Measurements from ENCODE around the gene MREG. TPM values are rescaled to one million over a fixed set of nuclear protein-coding genes. Genes with fewer than 3 reads are reported as not detected.
"Not testable (repeated sequence)": the region's sequence is repeated elsewhere in the genome, so short reads cannot be mapped to it uniquely, and the experiment has no call there.

The MREG gene
- total RNA-seq, 1 donor from 2014 or later: 2.4 TPM

DNA sequence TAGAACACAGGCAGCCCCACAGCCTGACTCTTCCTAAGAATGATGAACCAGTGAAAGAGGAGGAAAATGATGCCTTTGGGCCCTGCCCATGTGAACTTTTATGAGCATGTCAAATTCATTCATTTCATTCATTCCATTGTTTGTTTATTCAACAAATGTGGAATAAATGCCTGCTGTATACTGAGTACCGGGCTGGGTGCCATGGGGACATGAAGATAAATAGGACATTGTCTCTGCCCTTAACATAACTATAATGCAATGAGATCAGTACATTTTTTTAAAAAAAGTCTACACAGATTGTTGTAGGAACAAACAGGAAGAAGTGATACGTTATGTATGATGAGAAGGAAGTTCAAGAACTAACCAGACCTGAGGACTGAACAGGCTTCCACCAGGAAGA lies 14.7 kb downstream of the MREG start:
- FAIRE-seq: no peak
- no peak for DNase-seq (ENCODE audit: low spot score in 2 of 2)

DNA sequence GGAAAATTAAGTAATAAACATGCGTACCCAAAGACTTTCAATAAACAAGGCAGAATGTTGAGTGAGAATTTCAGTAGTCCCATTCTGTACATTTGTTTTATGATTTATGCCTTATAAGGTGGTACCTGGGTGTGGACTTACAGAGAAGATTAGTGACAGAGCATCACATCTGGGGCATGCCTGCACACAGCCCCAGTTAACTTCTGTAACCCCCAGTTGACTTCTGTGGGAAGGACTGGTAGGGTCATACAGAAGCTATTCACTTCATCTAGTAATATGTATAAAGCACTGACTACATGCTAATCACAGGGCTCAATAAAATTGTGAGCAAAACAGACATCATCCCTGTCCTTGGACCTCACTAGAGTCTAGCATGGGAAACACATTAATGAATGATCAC lies 16.1 kb downstream of the MREG start:
- no peak for DNase-seq (ENCODE audit: low spot score in 2 of 2)
- FAIRE-seq: no peak

DNA sequence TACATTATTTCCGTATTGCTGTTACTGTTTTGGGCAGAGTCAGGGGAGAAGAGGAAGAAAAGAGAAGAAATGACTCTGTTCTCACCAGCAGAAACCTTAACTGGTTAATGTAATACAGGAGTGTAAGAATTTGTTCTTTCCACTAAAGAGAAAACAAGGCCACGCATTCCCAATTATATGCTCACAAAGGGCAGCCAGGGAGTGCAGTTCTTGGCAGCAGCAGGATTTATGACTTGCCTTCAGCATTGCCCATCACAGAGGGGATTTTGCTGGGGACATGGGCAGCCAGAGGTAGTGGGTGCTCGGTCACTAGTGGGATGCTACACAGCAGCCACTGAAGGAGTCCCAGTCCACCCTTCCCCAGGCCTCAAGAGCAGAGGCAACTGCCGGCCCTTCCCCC lies 18.4 kb downstream of the MREG start:
- DNase-seq (ENCODE audit: low spot score in 2 of 2): no peak
- no peak for FAIRE-seq

DNA sequence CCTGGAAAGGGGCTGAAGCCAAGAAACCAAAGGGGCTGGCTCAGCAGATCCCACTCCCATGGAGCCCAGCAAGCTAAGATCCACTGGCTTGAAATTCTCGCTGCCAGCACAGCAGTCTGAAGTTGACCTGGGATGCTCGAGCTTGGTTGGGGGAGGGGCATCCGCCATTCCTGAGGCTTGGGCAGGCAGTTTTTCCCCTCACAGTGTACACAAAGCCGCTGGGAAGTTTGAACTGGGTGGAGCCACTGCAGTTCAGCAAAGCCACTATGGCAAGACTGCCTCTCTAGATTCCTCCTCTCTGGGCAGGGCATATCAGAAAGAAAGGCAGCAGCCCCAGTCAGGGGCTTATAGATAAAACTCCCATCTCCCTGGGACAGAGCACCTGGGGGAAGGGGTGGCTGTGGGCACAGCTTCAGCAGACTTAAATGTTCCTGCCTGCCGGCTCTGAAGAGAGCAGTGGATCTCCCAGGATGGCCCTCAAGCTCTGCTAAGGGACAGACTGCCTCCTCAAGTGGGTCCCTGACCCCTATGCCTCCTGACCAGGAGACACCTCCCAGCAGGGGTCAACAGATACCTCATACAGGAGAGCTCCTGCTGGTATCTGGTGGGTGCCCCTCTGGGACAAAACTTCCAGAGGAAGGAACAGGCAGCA lies 24.7 kb downstream of the MREG start:
- FAIRE-seq: not testable (repeated sequence)

DNA sequence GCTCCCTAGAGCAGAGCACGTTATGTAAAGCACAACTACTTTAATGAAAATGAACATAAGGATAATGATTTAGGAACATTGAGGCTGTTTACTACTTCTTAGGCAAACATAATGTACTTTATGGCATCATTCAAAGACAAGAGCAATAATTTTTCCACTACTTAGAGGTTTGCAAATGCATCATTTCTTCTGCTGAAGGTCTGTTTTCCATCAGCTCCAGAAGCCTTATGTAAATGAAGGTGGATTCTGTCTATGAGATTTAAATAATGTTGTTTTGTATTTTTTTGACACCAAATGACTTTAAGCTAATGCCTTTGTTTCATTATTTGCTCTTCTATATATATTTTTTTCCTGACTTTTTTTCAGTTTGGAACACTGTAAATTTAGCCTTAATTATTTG lies 28.1 kb downstream of the MREG start:
- no peak for FAIRE-seq
- DNase-seq (ENCODE audit: low spot score in 2 of 2): no peak

More for the DNA sequence above, 24.7 kb downstream of the MREG start:
- DNase-seq (ENCODE audit: low spot score in 2 of 2): not testable (repeated sequence)

DNA sequence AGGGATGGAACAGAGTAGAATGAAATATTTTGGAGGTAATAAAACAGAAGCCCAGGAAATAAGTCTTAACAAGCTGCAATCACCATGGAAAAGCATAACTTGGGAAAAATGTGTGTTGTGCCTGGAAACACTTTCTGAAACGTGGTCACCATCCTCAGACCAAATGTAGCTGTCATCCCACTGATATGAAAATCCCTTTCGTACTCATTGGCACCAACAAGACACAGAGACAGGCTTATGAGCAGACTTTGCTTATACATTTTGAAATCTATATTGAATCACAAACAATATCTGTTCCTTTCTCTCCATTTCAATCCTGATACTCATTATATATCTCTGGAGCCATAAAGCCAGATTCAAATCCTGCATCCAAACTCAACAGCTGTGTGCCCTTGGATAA lies 28.7 kb downstream of the MREG start:
- no peak for DNase-seq (ENCODE audit: low spot score in 2 of 2)
- no peak for FAIRE-seq

DNA sequence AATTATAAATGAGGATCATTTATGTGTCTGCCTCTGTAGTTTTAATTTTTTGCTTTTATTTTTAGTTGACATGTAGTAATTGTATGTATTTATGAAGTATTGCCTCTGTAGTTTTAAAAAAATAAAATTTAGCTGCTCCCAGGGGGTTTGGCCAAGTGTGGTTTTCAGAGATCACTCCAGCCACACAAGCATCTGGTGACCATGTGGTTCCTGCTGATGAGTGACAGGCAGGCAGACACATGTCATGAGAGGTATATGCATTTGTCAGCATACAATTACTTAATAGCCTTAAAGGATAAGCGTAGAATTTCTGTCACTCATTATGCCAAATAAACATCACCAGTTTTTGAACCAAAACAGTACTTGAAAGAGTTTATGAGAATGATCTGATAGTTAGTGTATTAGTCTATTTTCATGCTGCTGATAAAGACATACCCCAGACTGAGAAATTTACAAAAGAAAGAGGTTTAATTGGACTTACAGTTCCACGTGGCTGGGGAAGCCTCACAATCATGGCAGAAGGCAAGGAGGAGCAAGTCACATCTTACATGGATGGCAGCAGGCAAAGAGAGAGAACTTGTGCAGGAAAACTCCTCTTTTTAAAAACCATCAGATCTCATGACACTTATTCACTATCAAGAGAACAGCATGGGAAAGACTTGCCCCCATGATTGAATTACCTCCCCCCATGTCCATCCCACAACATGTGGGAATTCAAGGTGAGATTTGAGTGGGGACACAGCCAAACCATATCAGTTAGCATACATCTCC lies 29.6 kb downstream of the MREG start:
- no peak for DNase-seq (ENCODE audit: low spot score in 2 of 2)
- no peak for FAIRE-seq

GRCh38 chr2:215982465-215982875 lies 30.9 kb downstream of the MREG start:
- FAIRE-seq: no peak
- no peak for DNase-seq (ENCODE audit: low spot score in 2 of 2)

- DNase-seq (ENCODE audit: low spot score in 2 of 2): no peak
- no peak for FAIRE-seq
Observed at GRCh38 chr2:215981115-215981514, 32.2 kb downstream of the MREG start.

DNA sequence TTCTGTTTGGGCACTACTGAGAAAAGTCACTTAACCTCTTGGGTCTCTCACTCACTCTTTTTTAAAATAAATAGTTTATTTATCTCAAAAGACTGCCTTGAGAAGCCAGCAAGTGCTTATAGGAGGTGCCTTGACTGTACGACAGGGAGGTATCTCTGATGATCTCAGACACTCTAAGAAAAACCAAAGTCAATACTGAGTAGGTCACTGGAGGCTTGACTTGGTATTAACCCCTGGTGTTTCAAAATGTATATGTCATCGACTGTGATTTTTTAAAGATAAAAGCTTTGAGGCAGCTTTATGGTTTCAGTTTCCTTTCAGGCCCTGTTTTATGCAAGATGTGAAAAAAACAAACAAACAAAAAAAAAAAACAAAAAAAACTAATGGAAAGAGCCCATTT lies 33.7 kb downstream of the MREG start:
- DNase-seq (ENCODE audit: low spot score in 2 of 2) (no peak), FAIRE-seq (no peak)

- DNase-seq (ENCODE audit: low spot score in 2 of 2) (no peak), FAIRE-seq (no peak)
Observed at GRCh38 chr2:215974700-215975429, 38.5 kb downstream of the MREG start.

GRCh38 chr2:215973954-215974699 lies 39.2 kb downstream of the MREG start:
- FAIRE-seq (no peak), DNase-seq (ENCODE audit: low spot score in 2 of 2) (no peak)

DNA sequence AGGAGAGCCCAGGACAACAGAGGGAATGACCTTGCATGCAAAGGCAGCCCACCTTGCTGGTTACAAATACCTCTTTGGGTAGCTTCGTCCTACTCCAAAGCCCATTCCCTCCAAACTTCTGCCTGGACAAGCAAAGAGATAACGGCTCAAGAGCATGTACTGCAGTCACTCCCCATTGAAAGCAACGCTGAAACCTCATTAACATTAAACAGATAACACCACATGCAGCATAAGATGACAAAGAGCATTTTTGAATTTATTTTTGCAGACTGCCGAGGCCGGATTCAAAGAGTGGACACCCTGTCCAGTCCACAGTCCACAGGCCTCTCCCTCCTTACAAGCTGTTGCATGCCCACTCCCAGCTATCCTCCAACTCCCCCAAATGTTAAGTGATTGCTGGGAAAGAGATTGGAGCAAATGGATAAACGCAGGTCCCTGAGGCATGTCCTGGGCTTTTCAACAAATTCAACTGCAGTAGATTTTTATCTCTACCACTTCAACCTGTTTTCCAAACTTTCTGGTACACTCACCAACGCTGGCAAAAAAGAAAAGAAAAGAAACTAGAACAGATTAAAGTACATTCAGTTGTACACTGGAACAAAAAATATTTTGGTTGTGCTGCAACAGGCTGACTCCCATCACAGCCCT lies 40.1 kb downstream of the MREG start:
- FAIRE-seq: no peak
- DNase-seq (ENCODE audit: low spot score in 2 of 2): no peak

- FAIRE-seq (no peak), DNase-seq (ENCODE audit: low spot score in 2 of 2) (no peak)
Observed at GRCh38 chr2:215971671-215972070, 41.7 kb downstream of the MREG start.

DNA sequence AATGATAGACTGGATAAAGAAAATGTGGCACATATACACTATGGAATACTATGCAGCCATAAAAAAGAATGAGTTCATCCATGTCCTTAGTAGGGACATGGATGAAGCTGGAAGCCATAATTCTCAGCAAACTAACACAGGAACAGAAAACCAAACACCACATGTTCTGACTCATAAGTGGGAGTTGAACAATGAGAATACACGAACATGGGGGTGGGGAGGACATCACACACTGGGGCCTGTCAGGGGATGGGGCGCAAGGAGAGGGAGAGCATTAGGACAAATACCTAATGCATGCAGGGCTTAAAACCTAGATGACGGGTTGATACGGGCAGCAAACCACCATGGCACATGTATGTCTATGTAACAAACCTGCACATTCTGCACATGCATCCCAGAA lies 42.5 kb downstream of the MREG start:
- FAIRE-seq; DNase-seq (ENCODE audit: low spot score in 2 of 2): not testable (repeated sequence)

GRCh38 chr2:215970425-215970824 lies 42.9 kb downstream of the MREG start:
- FAIRE-seq (no peak), DNase-seq (ENCODE audit: low spot score in 2 of 2) (no peak)

- FAIRE-seq: no peak
- DNase-seq (ENCODE audit: low spot score in 2 of 2): no peak
Observed at GRCh38 chr2:215969131-215969841, 44.1 kb downstream of the MREG start.

GRCh38 chr2:215968499-215968898 lies 44.9 kb downstream of the MREG start:
- DNase-seq (ENCODE audit: low spot score in 2 of 2) (no peak), FAIRE-seq (no peak)

GRCh38 chr2:215967590-215968378 lies 45.6 kb downstream of the MREG start:
- FAIRE-seq (no peak), DNase-seq (ENCODE audit: low spot score in 2 of 2) (no peak)
